Adipocyte (in vitro differentiated cells): ENCODE results near the gene PFKL.
A peak's percentile ranks its signal among the peaks of the same experiment; 100 is the strongest.

Experiments used
- DNase-seq: peaks from one replicate; pipeline ENCODE4 v3.0.0-alpha.2; 2015; ENCODE audit warnings: low read depth
- H3K27me3 ChIP-seq: replicated peaks from 2 replicates; pipeline ENCODE4 v1.7.0; 2013; ENCODE audit warnings: mild to moderate bottlenecking, low read length, moderate library complexity; ENCODE audit not compliant: control insufficient read depth, insufficient read depth
- H3K36me3 ChIP-seq: 2 replicates; pipeline ENCODE4 v1.7.0; 2013; ENCODE audit warnings: low read length, mild to moderate bottlenecking, moderate library complexity; ENCODE audit not compliant: control insufficient read depth, insufficient read depth, severe bottlenecking
- H3K4me1 ChIP-seq: 2 replicates; pipeline ENCODE4 v1.7.0; 2013; ENCODE audit warnings: mild to moderate bottlenecking, low read length, moderate library complexity; ENCODE audit not compliant: control insufficient read depth, insufficient read depth
- H3K4me3 ChIP-seq: 2 replicates; pipeline ENCODE4 v1.7.0; 2013; ENCODE audit warnings: mild to moderate bottlenecking, low read length, moderate library complexity
- H3K9ac ChIP-seq: 2 replicates; pipeline ENCODE4 v1.7.0; 2013; ENCODE audit warnings: mild to moderate bottlenecking, low read length, moderate library complexity
- H3K9me3 ChIP-seq: 2 replicates; pipeline ENCODE4 v1.7.0; 2013; ENCODE audit warnings: mild to moderate bottlenecking, low read length, moderate library complexity; ENCODE audit not compliant: control insufficient read depth

PFKL gene

GRCh38 chr21:44345495-44345894, 45.6 kb downstream of the PFKL start:
- no peak for DNase-seq
- Histone ChIP-seq H3K27me3 (peaks cover 39% of the 10 kb centered on the region), H3K4me3 (no peak overlapping the region), H3K9me3 (no peaks in the 10 kb centered on the region), H3K4me1 (no peaks in the 10 kb centered on the region), H3K9ac (no peak overlapping the region), H3K36me3 (no peaks in the 10 kb centered on the region)

- Histone ChIP-seq H3K9ac (no peak overlapping the region), H3K27me3 (peaks cover 53% of the 10 kb centered on the region), H3K36me3 (no peaks in the 10 kb centered on the region), H3K9me3 (no peaks in the 10 kb centered on the region), H3K4me3 (no peak overlapping the region), H3K4me1 (peaks cover 7% of the 10 kb centered on the region)
- no peak for DNase-seq
Measured at GRCh38 chr21:44347911-44348451, 48.1 kb downstream of the PFKL start.

GRCh38 chr21:44348861-44349260, 49.0 kb downstream of the PFKL start:
- DNase-seq: no peak
- Histone ChIP-seq H3K9ac (no peak overlapping the region), H3K9me3 (no peaks in the 10 kb centered on the region), H3K27me3 (peaks cover 58% of the 10 kb centered on the region), H3K4me1 (peaks cover 14% of the 10 kb centered on the region), H3K36me3 (no peaks in the 10 kb centered on the region), H3K4me3 (no peak overlapping the region)

GRCh38 chr21:44349416-44349846, 49.6 kb downstream of the PFKL start:
- peaks cover 64% of the 10 kb centered on the region for H3K27me3 ChIP-seq
- no peaks in the 10 kb centered on the region for H3K9me3 ChIP-seq
- H3K4me1 ChIP-seq: peaks cover 17% of the 10 kb centered on the region
- no peak for DNase-seq
- no peaks in the 10 kb centered on the region for H3K36me3 ChIP-seq
- no peak overlapping the region for H3K4me3 ChIP-seq
- no peak overlapping the region for H3K9ac ChIP-seq

GRCh38 chr21:44349847-44350772, 50.3 kb downstream of the PFKL start:
- H3K9ac ChIP-seq: no peak overlapping the region
- peaks cover 20% of the 10 kb centered on the region for H3K4me1 ChIP-seq
- H3K4me3 ChIP-seq: no peak overlapping the region
- H3K27me3 ChIP-seq: peaks cover 64% of the 10 kb centered on the region
- H3K9me3 ChIP-seq: no peaks in the 10 kb centered on the region
- H3K36me3 ChIP-seq: no peaks in the 10 kb centered on the region
- DNase-seq: no peak

GRCh38 chr21:44350773-44351481, 51.1 kb downstream of the PFKL start:
- Histone ChIP-seq H3K9ac (no peak overlapping the region), H3K27me3 (peaks cover 62% of the 10 kb centered on the region), H3K9me3 (no peaks in the 10 kb centered on the region), H3K4me1 (peaks cover 20% of the 10 kb centered on the region), H3K4me3 (no peak overlapping the region), H3K36me3 (no peaks in the 10 kb centered on the region)
- no peak for DNase-seq

GRCh38 chr21:44351535-44352252, 51.8 kb downstream of the PFKL start:
- H3K9me3 ChIP-seq: no peaks in the 10 kb centered on the region
- H3K4me3 ChIP-seq: no peak overlapping the region
- DNase-seq: no peak
- H3K27me3 ChIP-seq: peaks cover 61% of the 10 kb centered on the region
- no peak overlapping the region for H3K9ac ChIP-seq
- H3K4me1 ChIP-seq: peaks cover 20% of the 10 kb centered on the region
- H3K36me3 ChIP-seq: no peaks in the 10 kb centered on the region

- H3K9me3 ChIP-seq: no peaks in the 10 kb centered on the region
- H3K36me3 ChIP-seq: no peaks in the 10 kb centered on the region
- no peak overlapping the region for H3K4me3 ChIP-seq
- peaks cover 61% of the 10 kb centered on the region for H3K27me3 ChIP-seq
- no peak overlapping the region for H3K9ac ChIP-seq
- peaks cover 20% of the 10 kb centered on the region for H3K4me1 ChIP-seq
- DNase-seq: no peak
Measured at GRCh38 chr21:44352253-44352860, 52.5 kb downstream of the PFKL start.

GRCh38 chr21:44353191-44353970, 53.5 kb downstream of the PFKL start, which contains the start of gene TRPM2:
Gene TRPM2 (plus strand): TSS chr21:44353621. CDS start chr21:44353701, 80 bp downstream.
- H3K27me3 ChIP-seq: peaks cover 61% of the 10 kb centered on the region
- H3K4me1 ChIP-seq: peaks cover 20% of the 10 kb centered on the region
- no peaks in the 10 kb centered on the region for H3K9me3 ChIP-seq
- DNase-seq: peak; percentile 52
- H3K4me3 ChIP-seq: peak within 1 kb of the TSS; percentile 20
- H3K36me3 ChIP-seq: no peaks in the 10 kb centered on the region
- H3K9ac ChIP-seq: no peak within 1 kb of the TSS

GRCh38 chr21:44354001-44354405, 54.1 kb downstream of the PFKL start:
- no peak for DNase-seq
- peaks cover 55% of the 10 kb centered on the region for H3K27me3 ChIP-seq

More at GRCh38 chr21:44354001-44354405, 54.1 kb downstream of the PFKL start:
- no peak overlapping the region for H3K4me3 ChIP-seq
- H3K36me3 ChIP-seq: no peaks in the 10 kb centered on the region
- no peaks in the 10 kb centered on the region for H3K9me3 ChIP-seq
- peaks cover 20% of the 10 kb centered on the region for H3K4me1 ChIP-seq
- no peak overlapping the region for H3K9ac ChIP-seq
